Uterine smooth muscle cell (primary cell): ENCODE data around the gene ZNF618. TPM values are rescaled to one million over a fixed set of nuclear protein-coding genes. Genes with fewer than 3 reads are reported as not detected.

Experiments used
- total RNA-seq: library from RNA; depleted of rRNA; stranded (reverse); fragments of >200 nt; gene quantifications from 2 replicates; pipeline ENCODE4 v1.2.3, GENCODE V29; 2014

Gene ZNF618
- total RNA-seq: 11.4 and 12.8 TPM in 2 replicates

DNA sequence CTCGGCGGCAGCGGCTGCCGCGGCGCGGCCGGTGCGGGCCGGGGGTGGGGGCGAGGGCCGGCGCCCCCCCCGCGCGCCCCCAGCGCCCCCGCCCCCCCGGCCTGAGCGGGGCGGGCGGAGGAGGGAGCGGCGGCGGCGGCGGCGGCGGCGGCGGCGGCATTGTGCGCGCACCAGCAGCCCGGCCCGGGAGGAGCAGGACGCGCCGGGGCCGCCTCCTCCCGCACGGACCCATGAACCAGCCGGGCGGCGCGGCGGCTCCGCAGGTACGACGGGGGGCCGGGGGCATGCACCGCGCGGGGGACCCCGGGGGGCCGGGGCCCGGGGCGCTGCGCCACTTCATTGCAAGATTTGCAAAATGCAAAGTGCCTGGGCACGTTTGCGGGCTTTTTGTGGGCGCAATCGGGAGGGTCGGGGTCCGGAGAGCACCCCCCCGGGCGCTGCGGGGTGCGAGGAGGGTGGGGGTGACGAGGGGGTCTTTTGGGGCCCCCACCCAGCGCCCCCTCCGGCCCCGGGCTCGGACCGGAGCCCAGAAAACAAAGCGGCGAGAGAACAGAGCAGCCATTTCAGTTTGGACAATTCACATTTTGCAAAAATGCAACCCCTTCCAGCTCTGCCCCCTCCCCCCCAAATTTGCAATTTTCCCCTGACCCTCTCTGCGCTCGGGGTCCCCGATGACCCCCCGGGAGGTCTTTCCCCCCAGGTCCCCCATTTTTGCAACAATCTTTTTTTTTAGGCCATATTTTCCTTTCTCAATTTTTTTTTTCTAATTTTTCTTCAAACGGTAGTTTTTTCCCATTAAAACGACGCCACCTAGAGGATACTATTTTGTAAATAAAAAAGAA is at the start of gene ZNF618:
ZNF618 (plus strand) TSS at position 159 of the 842 bp plus-strand sequence; CDS start at position 231, 72 bp downstream.

GRCh38 chr9:114078021-114078780 is 202.1 kb downstream of the ZNF618 start, which contains the start of gene AMBP:
Gene AMBP, minus strand, starts transcription at chr9:114078300. Its CDS starts 91 bp downstream, at chr9:114078209.

GRCh38 chr9:114098936-114099668 is 223.0 kb downstream of the ZNF618 start, which contains the start of gene KIF12:
Gene KIF12, minus strand, starts transcription at chr9:114099292. Its CDS starts 16 bp downstream, at chr9:114099276.

Other genes starting within 250 kb of the ZNF618 start
- gene AMBP, start 202.0 kb downstream of the ZNF618 start, total RNA-seq: not detected in 2 replicates
- gene KIF12, start 223.0 kb downstream of the ZNF618 start, total RNA-seq: not detected in 2 replicates